COLO829 (cell line): ENCODE measurements around the gene ACBD3.

Source experiments
- DNase-seq: peaks from one replicate; pipeline ENCODE4 v3.0.0; 2012; ENCODE audit warnings: low spot score

ACBD3 gene

GRCh38 chr1:226134170-226135058 lies 52.1 kb downstream of the ACBD3 start:
- DNase-seq = no peak

GRCh38 chr1:226133504-226134123 lies 52.9 kb downstream of the ACBD3 start:
- no peak for DNase-seq

- no peak for DNase-seq
These were observed 53.6 kb downstream of the ACBD3 start for GRCh38 chr1:226132728-226133503.

GRCh38 chr1:226131639-226132038 lies 54.9 kb downstream of the ACBD3 start:
- no peak for DNase-seq

GRCh38 chr1:226129230-226129629 lies 57.3 kb downstream of the ACBD3 start:
- no peak for DNase-seq

- no peak for DNase-seq
These were observed 58.0 kb downstream of the ACBD3 start for GRCh38 chr1:226128487-226129075.

GRCh38 chr1:226126824-226127569 lies 59.5 kb downstream of the ACBD3 start:
- DNase-seq = no peak

- DNase-seq = no peak
These were observed 60.7 kb downstream of the ACBD3 start for GRCh38 chr1:226125831-226126230.

- DNase-seq = no peak
These were observed 61.4 kb downstream of the ACBD3 start for GRCh38 chr1:226125097-226125630.

- no peak for DNase-seq
These were observed 62.7 kb downstream of the ACBD3 start for GRCh38 chr1:226123591-226124471.

- no peak for DNase-seq
These were observed 63.4 kb downstream of the ACBD3 start for GRCh38 chr1:226123212-226123560.

GRCh38 chr1:226121587-226122400 lies 64.7 kb downstream of the ACBD3 start:
- DNase-seq = no peak

GRCh38 chr1:226121049-226121586 lies 65.4 kb downstream of the ACBD3 start:
- no peak for DNase-seq

- no peak for DNase-seq
These were observed 66.1 kb downstream of the ACBD3 start for GRCh38 chr1:226120398-226120797.

- no peak for DNase-seq
These were observed 67.4 kb downstream of the ACBD3 start for GRCh38 chr1:226119169-226119568.

GRCh38 chr1:226118357-226118756 lies 68.2 kb downstream of the ACBD3 start:
- DNase-seq = no peak

GRCh38 chr1:226117330-226117729 lies 69.2 kb downstream of the ACBD3 start:
- DNase-seq = no peak

- DNase-seq = no peak
These were observed 69.9 kb downstream of the ACBD3 start for GRCh38 chr1:226116673-226117072.

- DNase-seq = no peak
These were observed 73.9 kb downstream of the ACBD3 start for GRCh38 chr1:226112626-226113025.
